T-helper 1 cell treated with Interleukin-12 subunit alpha and Interleukin-12 subunit beta and Interleukin-4 antibody, amounts not matched to agents 30 μg/mL and 1 μg/mL, for 36 hours (primary cell): Measurements from ENCODE around the gene MAD1L1.

Experiments used
- H3K27ac Mint-ChIP-seq: one replicate; pipeline ENCODE4 v1.8.0; 2021; ENCODE audit warnings: mild to moderate bottlenecking, mixed read lengths
- H3K27me3 Mint-ChIP-seq: one replicate; pipeline ENCODE4 v1.8.0; 2021; ENCODE audit warnings: low read depth, mixed read lengths
- H3K36me3 Mint-ChIP-seq: one replicate; pipeline ENCODE4 v1.8.0; 2021; ENCODE audit warnings: low read depth, mixed read lengths
- H3K4me1 Mint-ChIP-seq: one replicate; pipeline ENCODE4 v1.8.0; 2021; ENCODE audit warnings: low read depth, mixed read lengths
- H3K4me3 Mint-ChIP-seq: one replicate; pipeline ENCODE4 v1.8.0; 2021; ENCODE audit warnings: mild to moderate bottlenecking, moderate library complexity, mixed read lengths
- H3K9me3 Mint-ChIP-seq: one replicate; pipeline ENCODE4 v1.8.0; 2021; ENCODE audit warnings: mixed read lengths

Gene MAD1L1

GRCh38 chr7:1856161-1856887 lies 376.4 kb downstream of the MAD1L1 start:
- Mint-ChIP-seq H3K9me3 (no peaks in the 10 kb centered on the region), H3K4me3 (no peak overlapping the region), H3K27me3 (no peaks in the 10 kb centered on the region), H3K27ac (no peak overlapping the region), H3K36me3 (no peaks in the 10 kb centered on the region), H3K4me1 (peaks cover 16% of the 10 kb centered on the region)

GRCh38 chr7:1855725-1856160 lies 377.0 kb downstream of the MAD1L1 start:
- Mint-ChIP-seq H3K4me3 (no peak overlapping the region), H3K9me3 (no peaks in the 10 kb centered on the region), H3K27me3 (no peaks in the 10 kb centered on the region), H3K27ac (no peak overlapping the region), H3K4me1 (peaks cover 16% of the 10 kb centered on the region), H3K36me3 (no peaks in the 10 kb centered on the region)

GRCh38 chr7:1854866-1855724 lies 377.6 kb downstream of the MAD1L1 start:
- Mint-ChIP-seq H3K36me3 (no peaks in the 10 kb centered on the region), H3K27ac (peak overlapping the region; percentile 36), H3K4me3 (peak overlapping the region; percentile 0), H3K9me3 (no peaks in the 10 kb centered on the region), H3K27me3 (no peaks in the 10 kb centered on the region), H3K4me1 (peaks cover 16% of the 10 kb centered on the region)

DNA sequence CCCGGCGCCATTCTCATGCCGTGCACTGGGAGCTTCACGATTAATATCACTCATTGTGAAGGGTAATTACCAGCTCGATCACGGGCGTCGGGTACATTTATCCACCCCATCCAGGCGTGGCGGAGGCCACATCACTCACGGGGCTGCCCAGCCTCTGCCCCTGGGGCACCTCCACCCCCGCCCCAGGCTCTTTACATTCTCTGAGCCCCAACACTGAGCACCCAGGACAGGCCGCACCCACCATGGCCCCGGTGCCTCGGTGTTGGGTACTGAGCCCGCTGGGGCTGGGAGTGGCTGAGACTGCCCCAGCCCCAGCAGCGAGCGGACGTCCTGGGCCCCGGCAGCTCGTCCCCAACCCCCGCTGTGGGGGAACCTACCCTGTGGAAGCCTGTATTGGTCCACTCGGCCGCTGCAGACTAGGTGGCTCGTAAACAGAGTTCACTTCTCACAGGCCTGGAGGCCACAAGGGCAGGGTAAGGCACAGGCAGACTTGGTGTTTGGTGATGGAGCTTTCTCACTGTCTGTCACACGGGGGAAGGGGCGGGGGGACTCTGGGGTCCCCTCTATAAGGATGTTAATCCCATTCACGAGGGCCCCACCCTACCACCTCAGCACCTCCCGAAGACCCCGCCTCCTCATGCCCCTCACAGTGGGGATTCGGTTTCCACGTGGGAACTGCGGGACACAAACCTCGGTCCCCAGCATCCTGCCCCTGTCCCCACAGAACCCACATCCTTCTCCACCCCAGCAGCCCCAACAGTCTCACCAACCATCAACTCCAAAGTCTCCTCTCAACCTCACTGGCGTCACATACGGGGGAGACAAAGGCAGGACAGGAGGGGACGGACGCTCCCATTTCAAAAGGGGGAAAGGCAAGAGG lies 378.5 kb downstream of the MAD1L1 start:
- H3K36me3 Mint-ChIP-seq, result no peaks in the 10 kb centered on the region
- H3K9me3 Mint-ChIP-seq, result no peaks in the 10 kb centered on the region
- peak overlapping the region; percentile 32 for H3K27ac Mint-ChIP-seq
- H3K4me1 Mint-ChIP-seq, result peaks cover 16% of the 10 kb centered on the region
- no peaks in the 10 kb centered on the region for H3K27me3 Mint-ChIP-seq
- peak overlapping the region; percentile 0 for H3K4me3 Mint-ChIP-seq

- Mint-ChIP-seq H3K4me3 (no peak overlapping the region), H3K9me3 (no peaks in the 10 kb centered on the region)
Measured at GRCh38 chr7:1853431-1853985, 379.2 kb downstream of the MAD1L1 start.

DNA sequence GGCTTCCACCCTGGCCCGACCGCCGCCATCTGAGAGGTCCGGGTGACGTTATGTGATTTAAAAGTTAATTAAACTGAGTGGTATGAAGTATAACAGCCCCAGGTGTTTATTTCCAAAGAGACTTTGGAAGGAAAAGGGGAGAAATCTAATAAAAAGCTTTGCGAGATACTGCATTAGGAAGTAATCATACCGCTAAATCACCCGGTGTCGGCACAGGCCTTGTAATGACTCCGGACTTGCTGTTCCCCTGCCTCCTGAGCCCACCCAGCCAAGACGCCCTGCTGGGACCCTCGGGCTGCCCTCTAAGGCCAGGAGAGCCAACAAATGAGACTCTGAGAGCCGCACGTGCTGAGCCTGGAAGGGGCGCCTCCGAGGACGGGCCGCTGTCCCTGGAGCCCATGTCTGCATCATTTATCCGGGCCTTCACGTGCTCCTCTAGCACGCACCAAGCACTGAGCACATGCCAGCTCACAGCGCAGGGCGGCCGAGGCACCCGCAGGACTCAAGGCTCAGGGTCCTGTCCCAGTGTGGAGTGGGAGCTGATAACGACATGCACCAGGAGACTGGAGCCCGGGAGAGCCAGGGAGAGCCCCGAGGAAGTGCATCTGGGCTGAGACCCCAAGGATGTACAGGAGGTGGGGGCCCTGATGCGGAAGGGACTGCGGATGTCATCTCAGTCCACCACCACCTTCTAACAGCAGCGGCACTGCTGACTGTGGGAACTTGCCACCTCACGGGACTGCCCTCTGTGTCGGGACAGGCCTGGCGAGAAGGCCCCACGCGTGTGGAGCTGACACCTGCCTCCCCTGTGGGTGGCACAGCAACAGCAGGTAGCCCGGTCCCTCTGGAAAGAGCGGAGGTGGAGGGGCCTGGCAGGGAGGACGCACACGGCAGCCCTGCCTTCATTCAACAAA lies 380.0 kb downstream of the MAD1L1 start:
- H3K4me1 Mint-ChIP-seq, result peaks cover 16% of the 10 kb centered on the region
- no peaks in the 10 kb centered on the region for H3K36me3 Mint-ChIP-seq
- H3K27ac Mint-ChIP-seq, result no peak overlapping the region
- no peaks in the 10 kb centered on the region for H3K27me3 Mint-ChIP-seq
- H3K4me3 Mint-ChIP-seq, result no peak overlapping the region
- H3K9me3 Mint-ChIP-seq, result no peaks in the 10 kb centered on the region

More at GRCh38 chr7:1853431-1853985, 379.2 kb downstream of the MAD1L1 start:
- Mint-ChIP-seq H3K27me3 (no peaks in the 10 kb centered on the region), H3K4me1 (peaks cover 16% of the 10 kb centered on the region), H3K36me3 (no peaks in the 10 kb centered on the region), H3K27ac (no peak overlapping the region)

GRCh38 chr7:1851721-1852516 lies 380.8 kb downstream of the MAD1L1 start:
- Mint-ChIP-seq H3K4me1 (peaks cover 16% of the 10 kb centered on the region), H3K27me3 (no peaks in the 10 kb centered on the region), H3K27ac (no peak overlapping the region), H3K36me3 (no peaks in the 10 kb centered on the region), H3K4me3 (no peak overlapping the region), H3K9me3 (no peaks in the 10 kb centered on the region)

DNA sequence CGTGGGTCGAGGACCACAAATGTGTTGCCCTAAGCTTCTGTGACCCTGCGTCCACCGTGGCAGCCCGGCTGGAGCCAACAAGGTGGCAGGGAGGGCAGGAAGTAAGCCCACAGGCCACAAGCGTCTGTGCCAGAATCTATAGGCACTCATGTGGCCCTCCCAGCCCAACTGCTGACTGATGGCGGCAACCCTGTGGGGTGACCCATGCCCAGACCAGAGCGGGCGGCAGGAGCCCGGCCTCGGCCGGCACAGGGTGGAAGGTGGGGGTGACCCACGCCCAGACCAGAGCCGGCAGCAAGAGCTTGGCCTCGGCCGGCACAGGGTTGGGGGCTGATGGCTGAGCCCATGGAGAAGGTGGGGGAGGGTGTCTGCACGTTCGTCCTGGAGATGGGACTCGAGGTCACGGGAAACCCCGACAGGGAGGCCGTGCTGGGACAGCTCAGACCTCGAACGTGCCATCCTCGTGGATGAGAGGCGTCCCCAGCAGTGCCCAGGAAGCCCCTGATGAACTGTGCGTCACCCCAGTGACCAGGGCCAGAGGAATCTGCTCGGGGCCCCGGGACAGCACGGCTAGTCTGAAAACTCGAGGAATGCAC lies 381.7 kb downstream of the MAD1L1 start:
- H3K4me3 Mint-ChIP-seq, result no peak overlapping the region
- no peaks in the 10 kb centered on the region for H3K27me3 Mint-ChIP-seq
- no peaks in the 10 kb centered on the region for H3K9me3 Mint-ChIP-seq
- H3K4me1 Mint-ChIP-seq, result peaks cover 16% of the 10 kb centered on the region
- no peaks in the 10 kb centered on the region for H3K36me3 Mint-ChIP-seq
- H3K27ac Mint-ChIP-seq, result no peak overlapping the region

- Mint-ChIP-seq H3K4me1 (peaks cover 13% of the 10 kb centered on the region), H3K4me3 (no peak overlapping the region), H3K9me3 (no peaks in the 10 kb centered on the region), H3K27ac (no peak overlapping the region), H3K36me3 (peaks cover under 1% of the 10 kb centered on the region), H3K27me3 (no peaks in the 10 kb centered on the region)
Measured at GRCh38 chr7:1850111-1850975, 382.4 kb downstream of the MAD1L1 start.

- Mint-ChIP-seq H3K36me3 (peaks cover 3% of the 10 kb centered on the region), H3K4me3 (no peak overlapping the region), H3K27me3 (no peaks in the 10 kb centered on the region), H3K4me1 (peaks cover 5% of the 10 kb centered on the region), H3K27ac (no peak overlapping the region), H3K9me3 (no peaks in the 10 kb centered on the region)
Measured at GRCh38 chr7:1849351-1850041, 383.2 kb downstream of the MAD1L1 start.

DNA sequence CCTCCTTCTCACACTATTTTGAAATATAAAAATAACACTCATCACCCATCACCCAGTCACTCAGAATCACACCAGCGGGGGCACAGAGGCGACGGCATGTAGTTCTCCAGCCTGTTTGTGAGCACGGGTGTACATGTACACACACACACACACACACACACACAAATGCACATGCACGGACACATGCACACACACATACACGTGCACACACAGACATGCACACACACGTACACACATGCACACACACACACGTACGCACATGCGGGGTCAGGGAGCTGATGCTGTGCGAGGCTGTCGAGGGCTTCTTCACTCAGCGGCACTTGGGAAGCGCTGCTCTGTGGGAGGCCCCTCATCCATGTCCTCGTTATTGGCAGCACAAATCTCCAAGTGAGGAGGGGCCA lies 383.8 kb downstream of the MAD1L1 start:
- Mint-ChIP-seq H3K36me3 (peaks cover 3% of the 10 kb centered on the region), H3K4me3 (no peak overlapping the region), H3K9me3 (no peaks in the 10 kb centered on the region), H3K27me3 (no peaks in the 10 kb centered on the region), H3K4me1 (peaks cover 2% of the 10 kb centered on the region), H3K27ac (no peak overlapping the region)
